Type B pancreatic cell (in vitro differentiated cells): ENCODE measurements around the gene ZNF532. TPM values are rescaled to one million over a fixed set of nuclear protein-coding genes. Genes with fewer than 3 reads are reported as not detected.
"Not testable (repeated sequence)": the region's sequence is repeated elsewhere in the genome, so short reads cannot be mapped to it uniquely, and the experiment has no call there.

Experiments used
- DNase-seq: peaks from one replicate; pipeline ENCODE4 v3.0.0; 2021; ENCODE audit warnings: mixed read lengths; ENCODE audit not compliant: unreplicated experiment; ENCODE audit errors: extremely low spot score
- H3K27ac Mint-ChIP-seq: 2 replicates; pipeline ENCODE4 v1.8.0; 2021; ENCODE audit warnings: mild to moderate bottlenecking, mixed read lengths
- H3K27me3 Mint-ChIP-seq: 2 replicates; pipeline ENCODE4 v1.8.0; 2021; ENCODE audit warnings: mixed read lengths
- H3K36me3 Mint-ChIP-seq: 2 replicates; pipeline ENCODE4 v1.8.0; 2021; ENCODE audit warnings: mixed read lengths
- H3K4me1 Mint-ChIP-seq: one replicate; pipeline ENCODE4 v1.8.0; 2021; ENCODE audit warnings: mixed read lengths; ENCODE audit not compliant: unreplicated experiment
- H3K4me3 Mint-ChIP-seq: 2 replicates; pipeline ENCODE4 v1.8.0; 2021; ENCODE audit warnings: mild to moderate bottlenecking, mixed read lengths
- H3K9me3 Mint-ChIP-seq: 2 replicates; pipeline ENCODE4 v1.8.0; 2021; ENCODE audit warnings: mixed read lengths
- total RNA-seq: library from RNA; stranded (reverse); gene quantifications from 2 replicates; pipeline ENCODE4 v1.2.1, GENCODE V29; 2021; ENCODE audit warnings: low replicate concordance
- TF ChIP-seq, protein P1 (sequence below): fragments of 200-600 bp; sonication (generic); conservative IDR thresholded peaks from 2 replicates; pipeline ENCODE4 v1.5.0; 2021; ENCODE audit warnings: antibody characterized with exemption, mild to moderate bottlenecking

ZNF532 gene
- total RNA-seq, 1 donor from 2014 or later = 137 TPM

DNA sequence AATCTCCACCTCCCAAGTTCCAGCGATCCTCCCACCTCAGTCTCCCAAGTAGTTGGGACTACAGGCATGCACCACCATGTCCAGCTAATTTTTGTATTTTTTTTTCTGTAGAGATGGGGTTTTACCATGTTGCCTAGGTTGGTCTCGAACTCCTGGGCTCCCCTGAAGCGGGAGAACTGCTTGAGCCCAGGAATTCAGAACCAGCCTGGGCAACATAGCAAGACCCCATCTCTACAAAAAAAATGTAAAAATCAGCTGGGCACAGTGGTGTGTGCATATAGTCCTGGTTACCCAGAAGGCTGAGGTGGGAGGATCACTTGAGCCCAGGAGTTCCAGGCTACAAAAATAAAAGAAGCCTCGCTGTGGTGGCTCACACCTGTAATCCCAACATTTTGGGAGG is 12.0 kb upstream of the ZNF532 start:
- TF ChIP-seq, protein P1, sequence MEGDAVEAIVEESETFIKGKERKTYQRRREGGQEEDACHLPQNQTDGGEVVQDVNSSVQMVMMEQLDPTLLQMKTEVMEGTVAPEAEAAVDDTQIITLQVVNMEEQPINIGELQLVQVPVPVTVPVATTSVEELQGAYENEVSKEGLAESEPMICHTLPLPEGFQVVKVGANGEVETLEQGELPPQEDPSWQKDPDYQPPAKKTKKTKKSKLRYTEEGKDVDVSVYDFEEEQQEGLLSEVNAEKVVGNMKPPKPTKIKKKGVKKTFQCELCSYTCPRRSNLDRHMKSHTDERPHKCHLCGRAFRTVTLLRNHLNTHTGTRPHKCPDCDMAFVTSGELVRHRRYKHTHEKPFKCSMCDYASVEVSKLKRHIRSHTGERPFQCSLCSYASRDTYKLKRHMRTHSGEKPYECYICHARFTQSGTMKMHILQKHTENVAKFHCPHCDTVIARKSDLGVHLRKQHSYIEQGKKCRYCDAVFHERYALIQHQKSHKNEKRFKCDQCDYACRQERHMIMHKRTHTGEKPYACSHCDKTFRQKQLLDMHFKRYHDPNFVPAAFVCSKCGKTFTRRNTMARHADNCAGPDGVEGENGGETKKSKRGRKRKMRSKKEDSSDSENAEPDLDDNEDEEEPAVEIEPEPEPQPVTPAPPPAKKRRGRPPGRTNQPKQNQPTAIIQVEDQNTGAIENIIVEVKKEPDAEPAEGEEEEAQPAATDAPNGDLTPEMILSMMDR = no peak
- H3K27me3 Mint-ChIP-seq = peaks cover 3% of the 10 kb centered on the region
- no peaks in the 10 kb centered on the region for H3K36me3 Mint-ChIP-seq
- H3K4me3 Mint-ChIP-seq = no peak overlapping the region
- no peak for DNase-seq
- no peak overlapping the region for H3K27ac Mint-ChIP-seq
- no peaks in the 10 kb centered on the region for H3K9me3 Mint-ChIP-seq
- H3K4me1 Mint-ChIP-seq = peaks cover 25% of the 10 kb centered on the region

DNA sequence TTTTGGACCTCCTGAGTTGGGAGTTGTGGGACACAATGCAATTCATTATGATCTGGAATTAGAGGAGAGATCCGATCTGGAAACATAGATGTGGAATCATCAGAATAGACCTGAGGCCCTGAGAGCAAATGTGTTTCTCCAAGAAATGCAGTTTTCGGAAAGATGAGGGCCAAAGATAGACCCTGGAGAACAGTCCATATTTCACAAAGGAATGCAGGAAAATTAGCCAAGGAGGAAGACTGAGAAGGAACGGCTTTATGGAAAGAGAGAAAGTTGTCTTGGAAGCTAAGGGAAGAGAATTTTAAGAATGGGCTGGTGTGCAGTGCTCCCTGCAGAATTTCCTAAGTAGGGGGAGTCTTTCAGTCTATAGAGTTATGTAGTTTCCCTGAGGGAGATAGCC is 11.1 kb upstream of the ZNF532 start:
- H3K27me3 Mint-ChIP-seq = no peaks in the 10 kb centered on the region
- no peaks in the 10 kb centered on the region for H3K9me3 Mint-ChIP-seq
- H3K4me3 Mint-ChIP-seq = no peak overlapping the region
- TF ChIP-seq, protein P1 = no peak
- no peak overlapping the region for H3K27ac Mint-ChIP-seq
- no peak for DNase-seq
- H3K4me1 Mint-ChIP-seq = peaks cover 23% of the 10 kb centered on the region
- no peaks in the 10 kb centered on the region for H3K36me3 Mint-ChIP-seq

DNA sequence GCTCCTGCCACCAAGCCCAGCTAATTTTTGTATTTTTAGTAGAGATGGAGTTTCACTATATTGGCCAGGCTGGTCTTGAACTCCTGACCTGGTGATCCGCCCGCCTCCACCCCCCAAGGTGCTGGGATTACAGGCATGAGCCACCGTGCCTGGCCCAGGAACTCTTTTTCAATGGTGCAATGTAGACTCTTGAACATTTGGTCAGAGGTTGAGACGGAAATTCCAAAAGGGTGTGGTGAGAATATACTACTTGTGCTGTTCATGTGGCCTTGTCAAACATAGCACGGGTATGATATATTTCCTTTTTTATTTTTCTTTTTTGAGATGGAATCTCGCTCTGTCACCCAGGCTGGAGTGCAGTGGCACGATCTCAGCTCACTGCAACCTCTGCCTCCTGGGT is 9.2 kb upstream of the ZNF532 start:
- not testable (repeated sequence) for DNase-seq, H3K4me3 Mint-ChIP-seq, H3K27me3 Mint-ChIP-seq, H3K27ac Mint-ChIP-seq, H3K9me3 Mint-ChIP-seq, H3K36me3 Mint-ChIP-seq
- H3K4me1 Mint-ChIP-seq = peaks cover 36% of the 10 kb centered on the region

DNA sequence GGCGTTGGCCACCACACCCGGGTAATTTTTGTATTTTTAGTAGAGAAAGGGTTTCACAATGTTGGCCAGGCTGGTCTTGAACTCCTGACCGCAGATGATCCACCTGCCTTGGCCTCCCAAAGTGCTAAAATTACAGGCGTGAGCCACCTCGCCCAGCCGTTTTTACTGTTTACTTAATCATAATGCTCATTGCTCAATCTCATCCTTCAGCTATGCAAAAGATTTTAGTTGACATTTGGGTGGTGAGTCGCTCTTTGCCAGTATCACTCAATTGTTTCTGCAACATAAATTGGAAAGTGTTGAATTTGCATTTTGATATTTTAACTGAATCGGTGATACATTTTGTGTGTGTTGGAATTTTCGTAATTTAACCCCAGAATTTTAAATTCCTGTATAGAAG is 7.8 kb upstream of the ZNF532 start:
- DNase-seq = no peak
- Mint-ChIP-seq H3K4me1 (peaks cover 36% of the 10 kb centered on the region), H3K9me3 (no peaks in the 10 kb centered on the region), H3K27me3 (no peaks in the 10 kb centered on the region), H3K4me3 (no peak overlapping the region), H3K27ac (no peak overlapping the region), H3K36me3 (no peaks in the 10 kb centered on the region)
- TF ChIP-seq, protein P1 = no peak

DNA sequence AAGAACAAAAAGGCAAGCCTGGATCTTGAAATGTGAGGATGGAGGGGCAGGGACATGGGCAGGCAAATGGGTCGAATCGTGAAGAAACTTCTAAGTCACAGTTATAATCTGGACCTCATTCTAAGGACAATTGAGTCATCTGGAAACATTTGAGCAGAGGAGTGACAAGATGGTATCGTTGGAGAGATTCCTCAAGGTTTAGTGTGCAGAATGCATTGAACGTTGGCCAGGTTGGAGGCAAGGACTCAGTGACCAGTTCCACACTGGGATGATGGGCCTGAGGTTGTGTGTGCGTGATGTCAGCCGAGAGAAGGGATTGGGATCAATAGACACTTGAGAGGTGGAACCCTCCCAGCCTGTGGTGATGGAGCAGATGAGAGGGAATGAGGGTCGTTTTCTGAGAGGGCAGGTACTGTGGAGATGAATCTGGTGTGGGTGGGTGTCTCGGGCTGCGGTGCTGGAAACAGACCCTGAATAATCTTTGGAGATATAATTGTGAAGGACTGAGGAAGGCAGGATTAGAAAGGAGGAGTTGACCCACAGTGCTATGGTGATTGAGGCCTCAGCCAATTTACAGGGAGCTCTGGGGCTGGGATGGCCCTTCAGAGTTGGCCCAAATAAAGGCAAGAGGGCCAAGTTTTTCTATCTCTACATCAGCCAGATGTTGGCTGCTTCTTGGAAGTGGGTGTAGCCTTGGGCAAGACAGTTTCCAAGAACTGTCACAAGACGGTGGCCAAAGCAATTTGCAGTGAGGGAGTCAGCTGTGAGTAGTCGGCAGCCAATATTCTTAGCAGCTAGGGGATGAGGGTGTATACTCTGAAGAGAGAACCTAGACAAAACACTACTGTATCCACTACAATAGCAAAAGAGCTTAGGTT is 5.8 kb upstream of the ZNF532 start:
- Mint-ChIP-seq H3K9me3 (no peaks in the 10 kb centered on the region), H3K36me3 (no peaks in the 10 kb centered on the region), H3K4me3 (no peak overlapping the region), H3K27me3 (no peaks in the 10 kb centered on the region), H3K4me1 (peaks cover 38% of the 10 kb centered on the region), H3K27ac (peak overlapping the region; percentile 62)
- no peak for DNase-seq
- TF ChIP-seq, protein P1 = no peak

DNA sequence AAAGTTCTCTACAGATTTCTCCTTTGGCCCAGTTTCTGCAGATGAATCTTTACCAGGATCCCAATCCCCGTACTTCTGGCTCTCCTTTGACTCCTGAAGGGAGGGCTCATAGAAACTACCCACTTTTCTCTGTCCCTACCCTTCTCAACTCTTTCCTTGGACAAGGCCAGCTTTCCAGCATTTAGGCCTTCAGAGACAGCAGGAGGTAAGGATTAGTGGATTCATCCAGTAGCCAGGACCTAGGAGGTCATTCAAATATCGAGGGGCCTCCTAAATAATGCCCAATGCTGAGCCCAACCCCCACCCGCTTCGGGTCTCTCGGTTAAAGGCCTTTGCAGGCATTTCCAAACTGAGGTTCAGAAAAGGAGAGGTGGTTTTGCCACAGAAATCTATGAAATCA is 4.8 kb upstream of the ZNF532 start:
- TF ChIP-seq, protein P1 = no peak
- H3K9me3 Mint-ChIP-seq = no peaks in the 10 kb centered on the region
- H3K27me3 Mint-ChIP-seq = no peaks in the 10 kb centered on the region
- H3K36me3 Mint-ChIP-seq = peaks cover 4% of the 10 kb centered on the region
- no peak overlapping the region for H3K4me3 Mint-ChIP-seq
- no peak for DNase-seq
- H3K27ac Mint-ChIP-seq = peak overlapping the region; percentile 41
- peaks cover 46% of the 10 kb centered on the region for H3K4me1 Mint-ChIP-seq
